ENCODE results near the gene STXBP6. TPM values are rescaled to one million over a fixed set of nuclear protein-coding genes. Genes with fewer than 3 reads are reported as not detected.

Gene STXBP6
- total RNA-seq, 2 donors from 2014 or later = 20.1 to 28.3 TPM

DNA sequence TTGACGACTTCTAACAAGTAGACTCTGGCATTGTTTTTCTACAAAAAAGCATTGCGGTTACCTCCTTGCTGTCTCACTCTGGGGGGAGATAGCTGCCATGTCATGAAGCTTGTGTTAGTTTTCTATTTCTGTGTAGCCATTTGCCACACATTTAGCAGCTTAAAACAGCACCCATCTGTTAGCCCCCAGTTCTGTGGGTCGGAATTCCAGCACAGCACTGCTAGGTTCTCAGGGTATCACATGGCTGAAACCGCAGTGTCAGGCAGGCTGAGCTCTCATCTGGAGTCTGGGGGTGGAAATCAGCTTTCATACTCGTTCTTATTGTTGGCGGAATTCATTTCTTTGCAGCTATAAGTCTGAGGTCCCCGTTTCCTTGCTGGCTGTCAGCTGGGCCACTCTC, 19.9 kb upstream of the STXBP6 start:
- Histone ChIP-seq H3K4me1 (peaks cover 4% of the 10 kb centered on the region), H3K4me3 (no peak overlapping the region), H3K27ac (no peak overlapping the region), H3K9me3 (no peaks in the 10 kb centered on the region), H3K27me3 (no peaks in the 10 kb centered on the region), H3K36me3 (replicated peaks in 1 of 2; ENCODE audit: insufficient read depth in 1 of 2, low read depth in 2 of 2) (no peaks in the 10 kb centered on the region)
- ATAC-seq (no peak), DNase-seq (no peak)
- TF ChIP-seq, protein P1, sequence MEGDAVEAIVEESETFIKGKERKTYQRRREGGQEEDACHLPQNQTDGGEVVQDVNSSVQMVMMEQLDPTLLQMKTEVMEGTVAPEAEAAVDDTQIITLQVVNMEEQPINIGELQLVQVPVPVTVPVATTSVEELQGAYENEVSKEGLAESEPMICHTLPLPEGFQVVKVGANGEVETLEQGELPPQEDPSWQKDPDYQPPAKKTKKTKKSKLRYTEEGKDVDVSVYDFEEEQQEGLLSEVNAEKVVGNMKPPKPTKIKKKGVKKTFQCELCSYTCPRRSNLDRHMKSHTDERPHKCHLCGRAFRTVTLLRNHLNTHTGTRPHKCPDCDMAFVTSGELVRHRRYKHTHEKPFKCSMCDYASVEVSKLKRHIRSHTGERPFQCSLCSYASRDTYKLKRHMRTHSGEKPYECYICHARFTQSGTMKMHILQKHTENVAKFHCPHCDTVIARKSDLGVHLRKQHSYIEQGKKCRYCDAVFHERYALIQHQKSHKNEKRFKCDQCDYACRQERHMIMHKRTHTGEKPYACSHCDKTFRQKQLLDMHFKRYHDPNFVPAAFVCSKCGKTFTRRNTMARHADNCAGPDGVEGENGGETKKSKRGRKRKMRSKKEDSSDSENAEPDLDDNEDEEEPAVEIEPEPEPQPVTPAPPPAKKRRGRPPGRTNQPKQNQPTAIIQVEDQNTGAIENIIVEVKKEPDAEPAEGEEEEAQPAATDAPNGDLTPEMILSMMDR (IDR thresholded peaks at IDR 0.05) = no peak
- no peak for TF ChIP-seq POLR2A (IDR thresholded peaks at IDR 0.05)
- intact Hi-C loops (cut with DNase I) = no loop called here
- whole genome bisulfite sequencing, 2 donors = 95% methylated on average over 7 of the region's 7 CpGs

DNA sequence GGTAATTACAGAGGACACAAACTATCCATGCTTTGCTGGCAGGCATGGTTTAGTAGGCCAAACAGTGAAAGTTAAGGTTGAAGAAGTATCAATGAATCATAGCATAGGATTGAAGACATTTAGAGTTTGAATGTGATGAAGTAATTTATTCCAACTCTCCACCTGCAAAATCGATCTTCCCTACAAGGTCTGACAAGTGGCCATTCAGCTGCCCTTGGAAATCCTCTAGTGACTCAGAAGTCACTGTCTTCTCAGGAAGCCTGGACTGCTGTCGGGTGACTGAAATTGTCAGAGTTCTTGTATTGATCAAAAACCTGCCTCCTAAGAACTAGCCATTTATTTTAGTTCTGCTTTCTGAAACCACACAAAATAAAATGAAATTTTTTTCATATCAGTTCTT, 17.7 kb upstream of the STXBP6 start:
- no peaks in the 10 kb centered on the region for H3K36me3 ChIP-seq (replicated peaks in 1 of 2; ENCODE audit: insufficient read depth in 1 of 2, low read depth in 2 of 2)
- no peak overlapping the region for H3K27ac ChIP-seq
- intact Hi-C loops (cut with DNase I) = no loop called here
- ATAC-seq = no peak
- H3K9me3 ChIP-seq = no peaks in the 10 kb centered on the region
- DNase-seq = no peak
- 76 to 81% methylated on average over 2 of the region's 2 CpGs for WGBS, 2 donors
- H3K4me1 ChIP-seq = no peaks in the 10 kb centered on the region
- TF ChIP-seq, protein P1 (IDR thresholded peaks at IDR 0.05) = no peak
- no peak for TF ChIP-seq POLR2A (IDR thresholded peaks at IDR 0.05)
- H3K4me3 ChIP-seq = no peak overlapping the region
- H3K27me3 ChIP-seq = no peaks in the 10 kb centered on the region

DNA sequence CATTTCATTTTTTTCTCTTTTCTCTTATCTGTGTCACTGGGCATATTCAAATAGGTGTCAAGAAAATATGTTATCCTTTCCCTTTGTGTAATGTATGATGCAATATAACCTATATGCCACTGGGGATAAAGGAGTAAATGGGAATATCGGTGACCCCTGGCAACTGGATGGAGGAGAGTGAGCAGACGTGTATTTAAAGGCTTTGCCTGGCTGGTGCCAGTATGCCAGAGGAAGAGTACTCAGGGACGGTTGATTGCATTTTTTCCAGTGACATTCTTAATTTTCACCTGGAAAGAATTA, 12.0 kb upstream of the STXBP6 start:
- TF ChIP-seq, protein P1 (IDR thresholded peaks at IDR 0.05) = no peak
- TF ChIP-seq POLR2A (IDR thresholded peaks at IDR 0.05) = no peak
- Histone ChIP-seq H3K27me3 (no peaks in the 10 kb centered on the region), H3K4me1 (peaks cover 6% of the 10 kb centered on the region), H3K9me3 (no peaks in the 10 kb centered on the region), H3K4me3 (no peak overlapping the region), H3K27ac (no peak overlapping the region), H3K36me3 (replicated peaks in 1 of 2; ENCODE audit: insufficient read depth in 1 of 2, low read depth in 2 of 2) (no peaks in the 10 kb centered on the region)
- WGBS, 2 donors = 46 to 68% methylated on average over 3 of the region's 3 CpGs
- ATAC-seq (no peak), DNase-seq (no peak)
- intact Hi-C loops (cut with DNase I) = no loop called here

DNA sequence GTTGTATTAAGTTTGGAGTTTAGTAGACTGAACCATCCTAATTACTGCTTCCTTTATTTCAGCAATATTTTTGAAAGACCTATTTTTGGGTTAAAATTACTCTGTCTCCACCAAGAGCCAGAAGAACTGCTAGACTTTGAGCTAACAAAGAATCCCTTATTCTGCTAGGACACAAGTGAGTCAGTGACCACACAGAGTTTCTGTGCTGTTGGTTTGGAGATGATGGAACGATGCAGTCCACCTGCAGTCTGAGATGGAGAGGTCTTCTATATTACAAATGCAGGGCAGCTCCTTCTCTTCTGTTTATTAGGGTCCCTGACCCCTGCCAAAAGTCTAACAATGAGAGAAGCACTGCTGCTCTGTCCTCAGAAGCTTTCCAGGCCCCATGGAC, 6.7 kb upstream of the STXBP6 start:
- no peak overlapping the region for H3K27ac ChIP-seq
- intact Hi-C loops (cut with DNase I) = no loop called here
- H3K4me1 ChIP-seq = peaks cover 49% of the 10 kb centered on the region
- H3K36me3 ChIP-seq (replicated peaks in 1 of 2; ENCODE audit: insufficient read depth in 1 of 2, low read depth in 2 of 2) = no peaks in the 10 kb centered on the region
- DNase-seq (no peak), ATAC-seq (no peak)
- no peak for TF ChIP-seq POLR2A (IDR thresholded peaks at IDR 0.05)
- TF ChIP-seq, protein P1 (IDR thresholded peaks at IDR 0.05) = no peak
- WGBS, 2 donors = 86 to 94% methylated on average over 1 of the region's 1 CpG
- no peaks in the 10 kb centered on the region for H3K27me3 ChIP-seq
- H3K9me3 ChIP-seq = no peaks in the 10 kb centered on the region
- H3K4me3 ChIP-seq = no peak overlapping the region

DNA sequence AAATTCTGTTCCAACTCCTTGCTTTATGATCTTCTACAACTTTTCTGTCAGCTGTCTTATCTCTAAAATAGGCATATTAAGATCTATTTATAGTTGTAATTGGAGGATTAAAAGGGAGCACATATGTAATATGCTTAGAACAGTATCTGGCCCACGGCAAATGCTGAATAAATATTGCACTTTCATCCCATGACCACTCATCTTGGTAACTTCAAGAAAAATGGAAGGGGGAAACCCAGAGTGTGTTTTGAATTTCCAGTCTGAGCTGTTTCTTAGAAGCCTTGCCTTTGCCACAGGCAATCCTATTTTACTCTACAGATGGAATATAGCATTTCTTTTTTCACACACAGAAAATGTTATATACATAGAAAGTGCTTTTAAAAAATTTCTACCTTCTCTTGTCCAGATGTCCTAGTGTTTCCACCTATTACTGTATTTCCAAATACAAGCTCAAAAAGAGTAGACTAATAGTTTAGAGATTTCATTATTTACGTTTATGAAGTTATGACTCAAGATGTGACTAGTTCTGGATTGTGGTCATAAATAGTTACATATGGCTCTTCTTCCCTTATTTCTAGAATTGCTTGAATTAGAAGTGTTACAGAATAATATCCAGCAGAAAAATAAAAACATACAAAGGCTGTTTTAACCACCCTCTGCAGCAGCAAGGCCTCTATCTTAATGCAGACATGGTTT, 6.2 kb upstream of the STXBP6 start:
- DNase-seq (no peak), ATAC-seq (no peak)
- Histone ChIP-seq H3K4me1 (peaks cover 51% of the 10 kb centered on the region), H3K27ac (no peak overlapping the region), H3K36me3 (replicated peaks in 1 of 2; ENCODE audit: insufficient read depth in 1 of 2, low read depth in 2 of 2) (no peaks in the 10 kb centered on the region), H3K4me3 (no peak overlapping the region), H3K9me3 (no peaks in the 10 kb centered on the region), H3K27me3 (no peaks in the 10 kb centered on the region)
- WGBS, 2 donors = 57 to 60% methylated on average over 2 of the region's 2 CpGs
- TF ChIP-seq POLR2A (IDR thresholded peaks at IDR 0.05) = no peak
- TF ChIP-seq, protein P1 (IDR thresholded peaks at IDR 0.05) = no peak
- intact Hi-C loops (cut with DNase I) = no loop called here

Measured in body of pancreas (tissue), 4 donors.